HL-60 (cell line): Measurements from ENCODE around the gene NCAPD3.

Source experiments
- DNase-seq, 2 experiments: peaks; one replicate each; pipeline ENCODE4 v3.0.0-alpha.2; 2010 to 2020; ENCODE audit warnings: low read depth in 1 of 2, low spot score in 1 of 2
- H3K27ac ChIP-seq: fragments of 250-450 bp; sonication (Bioruptor Pico); replicated peaks from 2 replicates; pipeline ENCODE4 v1.5.1; 2020; ENCODE audit warnings: mild to moderate bottlenecking, moderate library complexity
- H3K27me3 ChIP-seq: fragments of 250-450 bp; sonication (Bioruptor Pico); 2 replicates; pipeline ENCODE4 v1.5.1; 2021; ENCODE audit warnings: mild to moderate bottlenecking, moderate library complexity; ENCODE audit not compliant: insufficient read depth, poor library complexity, severe bottlenecking
- H3K4me3 ChIP-seq: replicated peaks from 2 replicates; pipeline ENCODE4 v1.5.1; 2011; ENCODE audit warnings: mild to moderate bottlenecking, control low read depth, low read length; ENCODE audit not compliant: insufficient read depth
- GABPA ChIP-seq: IDR thresholded peaks from 2 replicates; pipeline ENCODE4 v1.6.1; 2012; ENCODE audit warnings: low read depth
- POLR2AphosphoS5 ChIP-seq: IDR thresholded peaks from 2 replicates; pipeline ENCODE4 v1.6.1; 2012; ENCODE audit warnings: low read depth
- SPI1 ChIP-seq: IDR thresholded peaks from 2 replicates; pipeline ENCODE4 v1.6.1; 2012; ENCODE audit warnings: low read depth, mild to moderate bottlenecking, borderline replicate concordance
- TF ChIP-seq, protein P1 (sequence below): IDR thresholded peaks from one replicate; pipeline ENCODE4 v1.5.1; 2011; ENCODE audit warnings: low read length, control low read depth, inconsistent platforms; ENCODE audit not compliant: insufficient read depth
- TF ChIP-seq, protein P2 (sequence below): IDR thresholded peaks from 2 replicates; pipeline ENCODE4 v1.6.1; 2012; ENCODE audit warnings: low read depth; ENCODE audit not compliant: insufficient replicate concordance

The NCAPD3 gene

DNA sequence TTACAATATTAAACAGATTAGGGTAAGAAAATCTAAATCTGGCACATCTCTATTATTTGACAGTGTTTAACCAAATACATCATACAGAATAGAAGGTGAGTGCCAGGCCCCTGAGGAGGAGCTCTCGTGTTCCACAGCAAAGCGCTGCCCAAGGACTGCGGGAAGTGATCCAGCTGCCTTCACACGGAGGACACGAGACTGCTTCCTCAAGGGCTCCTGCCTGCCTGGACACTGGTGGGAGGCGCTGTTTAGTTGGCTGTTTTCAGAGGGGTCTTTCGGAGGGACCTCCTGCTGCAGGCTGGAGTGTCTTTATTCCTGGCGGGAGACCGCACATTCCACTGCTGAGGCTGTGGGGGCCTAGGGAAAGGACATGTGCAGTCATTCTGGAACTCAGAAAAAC is 71.1 kb downstream of the NCAPD3 start:
- DNase-seq, result no peak
- Histone ChIP-seq H3K27me3 (no peaks in the 10 kb centered on the region), H3K4me3 (no peak overlapping the region), H3K27ac (no peak overlapping the region)
- TF ChIP-seq, protein P1, sequence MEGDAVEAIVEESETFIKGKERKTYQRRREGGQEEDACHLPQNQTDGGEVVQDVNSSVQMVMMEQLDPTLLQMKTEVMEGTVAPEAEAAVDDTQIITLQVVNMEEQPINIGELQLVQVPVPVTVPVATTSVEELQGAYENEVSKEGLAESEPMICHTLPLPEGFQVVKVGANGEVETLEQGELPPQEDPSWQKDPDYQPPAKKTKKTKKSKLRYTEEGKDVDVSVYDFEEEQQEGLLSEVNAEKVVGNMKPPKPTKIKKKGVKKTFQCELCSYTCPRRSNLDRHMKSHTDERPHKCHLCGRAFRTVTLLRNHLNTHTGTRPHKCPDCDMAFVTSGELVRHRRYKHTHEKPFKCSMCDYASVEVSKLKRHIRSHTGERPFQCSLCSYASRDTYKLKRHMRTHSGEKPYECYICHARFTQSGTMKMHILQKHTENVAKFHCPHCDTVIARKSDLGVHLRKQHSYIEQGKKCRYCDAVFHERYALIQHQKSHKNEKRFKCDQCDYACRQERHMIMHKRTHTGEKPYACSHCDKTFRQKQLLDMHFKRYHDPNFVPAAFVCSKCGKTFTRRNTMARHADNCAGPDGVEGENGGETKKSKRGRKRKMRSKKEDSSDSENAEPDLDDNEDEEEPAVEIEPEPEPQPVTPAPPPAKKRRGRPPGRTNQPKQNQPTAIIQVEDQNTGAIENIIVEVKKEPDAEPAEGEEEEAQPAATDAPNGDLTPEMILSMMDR, result no peak
- TF ChIP-seq GABPA, result no peak
- no peak for TF ChIP-seq POLR2AphosphoS5
- TF ChIP-seq, protein P2, sequence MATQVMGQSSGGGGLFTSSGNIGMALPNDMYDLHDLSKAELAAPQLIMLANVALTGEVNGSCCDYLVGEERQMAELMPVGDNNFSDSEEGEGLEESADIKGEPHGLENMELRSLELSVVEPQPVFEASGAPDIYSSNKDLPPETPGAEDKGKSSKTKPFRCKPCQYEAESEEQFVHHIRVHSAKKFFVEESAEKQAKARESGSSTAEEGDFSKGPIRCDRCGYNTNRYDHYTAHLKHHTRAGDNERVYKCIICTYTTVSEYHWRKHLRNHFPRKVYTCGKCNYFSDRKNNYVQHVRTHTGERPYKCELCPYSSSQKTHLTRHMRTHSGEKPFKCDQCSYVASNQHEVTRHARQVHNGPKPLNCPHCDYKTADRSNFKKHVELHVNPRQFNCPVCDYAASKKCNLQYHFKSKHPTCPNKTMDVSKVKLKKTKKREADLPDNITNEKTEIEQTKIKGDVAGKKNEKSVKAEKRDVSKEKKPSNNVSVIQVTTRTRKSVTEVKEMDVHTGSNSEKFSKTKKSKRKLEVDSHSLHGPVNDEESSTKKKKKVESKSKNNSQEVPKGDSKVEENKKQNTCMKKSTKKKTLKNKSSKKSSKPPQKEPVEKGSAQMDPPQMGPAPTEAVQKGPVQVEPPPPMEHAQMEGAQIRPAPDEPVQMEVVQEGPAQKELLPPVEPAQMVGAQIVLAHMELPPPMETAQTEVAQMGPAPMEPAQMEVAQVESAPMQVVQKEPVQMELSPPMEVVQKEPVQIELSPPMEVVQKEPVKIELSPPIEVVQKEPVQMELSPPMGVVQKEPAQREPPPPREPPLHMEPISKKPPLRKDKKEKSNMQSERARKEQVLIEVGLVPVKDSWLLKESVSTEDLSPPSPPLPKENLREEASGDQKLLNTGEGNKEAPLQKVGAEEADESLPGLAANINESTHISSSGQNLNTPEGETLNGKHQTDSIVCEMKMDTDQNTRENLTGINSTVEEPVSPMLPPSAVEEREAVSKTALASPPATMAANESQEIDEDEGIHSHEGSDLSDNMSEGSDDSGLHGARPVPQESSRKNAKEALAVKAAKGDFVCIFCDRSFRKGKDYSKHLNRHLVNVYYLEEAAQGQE, result no peak
- no peak for TF ChIP-seq SPI1

DNA sequence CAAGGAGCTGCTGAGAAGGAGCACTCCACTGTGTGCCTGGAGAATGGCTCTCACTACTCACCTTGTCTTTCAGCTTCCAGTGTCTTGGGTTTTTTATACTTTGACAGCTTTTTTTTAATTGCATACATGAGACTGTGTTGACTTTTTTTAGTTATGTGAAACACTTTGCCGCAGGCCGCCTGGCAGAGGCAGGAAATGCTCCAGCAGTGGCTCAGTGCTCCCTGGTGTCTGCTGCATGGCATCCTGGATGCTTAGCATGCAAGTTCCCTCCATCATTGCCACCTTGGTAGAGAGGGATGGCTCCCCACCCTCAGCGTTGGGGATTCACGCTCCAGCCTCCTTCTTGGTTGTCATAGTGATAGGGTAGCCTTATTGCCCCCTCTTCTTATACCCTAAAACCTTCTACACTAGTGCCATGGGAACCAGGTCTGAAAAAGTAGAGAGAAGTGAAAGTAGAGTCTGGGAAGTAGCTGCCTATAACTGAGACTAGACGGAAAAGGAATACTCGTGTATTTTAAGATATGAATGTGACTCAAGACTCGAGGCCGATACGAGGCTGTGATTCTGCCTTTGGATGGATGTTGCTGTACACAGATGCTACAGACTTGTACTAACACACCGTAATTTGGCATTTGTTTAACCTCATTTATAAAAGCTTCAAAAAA is 72.6 kb downstream of the NCAPD3 start:
- no peak for TF ChIP-seq POLR2AphosphoS5
- no peak for TF ChIP-seq GABPA
- TF ChIP-seq, protein P2, result no peak
- no peak for TF ChIP-seq SPI1
- TF ChIP-seq, protein P1, result no peak
- no peak overlapping the region for H3K27ac ChIP-seq
- no peaks in the 10 kb centered on the region for H3K27me3 ChIP-seq
- no peak for DNase-seq
- no peak overlapping the region for H3K4me3 ChIP-seq

DNA sequence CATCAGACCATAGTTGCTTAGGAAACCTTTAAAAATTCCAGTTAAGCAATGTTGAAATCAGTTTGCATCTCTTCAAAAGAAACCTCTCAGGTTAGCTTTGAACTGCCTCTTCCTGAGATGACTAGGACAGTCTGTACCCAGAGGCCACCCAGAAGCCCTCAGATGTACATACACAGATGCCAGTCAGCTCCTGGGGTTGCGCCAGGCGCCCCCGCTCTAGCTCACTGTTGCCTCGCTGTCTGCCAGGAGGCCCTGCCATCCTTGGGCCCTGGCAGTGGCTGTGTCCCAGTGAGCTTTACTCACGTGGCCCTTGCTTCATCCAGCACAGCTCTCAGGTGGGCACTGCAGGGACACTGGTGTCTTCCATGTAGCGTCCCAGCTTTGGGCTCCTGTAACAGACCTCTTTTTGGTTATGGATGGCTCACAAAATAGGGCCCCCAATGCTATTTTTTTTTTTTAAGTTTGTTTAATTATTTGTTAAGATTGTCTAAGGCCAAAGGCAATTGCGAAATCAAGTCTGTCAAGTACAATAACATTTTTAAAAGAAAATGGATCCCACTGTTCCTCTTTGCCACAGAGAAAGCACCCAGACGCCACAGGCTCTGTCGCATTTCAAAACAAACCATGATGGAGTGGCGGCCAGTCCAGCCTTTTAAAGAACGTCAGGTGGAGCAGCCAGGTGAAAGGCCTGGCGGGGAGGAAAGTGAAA is 73.4 kb downstream of the NCAPD3 start:
- Histone ChIP-seq H3K27ac (no peak overlapping the region), H3K4me3 (no peak overlapping the region), H3K27me3 (no peaks in the 10 kb centered on the region)
- DNase-seq, result no peak
- TF ChIP-seq SPI1 (no peak), GABPA (no peak), POLR2AphosphoS5 (no peak)
- TF ChIP-seq, protein P2, result no peak
- TF ChIP-seq, protein P1, result no peak
